ENCODE data around the gene MAPKBP1.

The MAPKBP1 gene

DNA sequence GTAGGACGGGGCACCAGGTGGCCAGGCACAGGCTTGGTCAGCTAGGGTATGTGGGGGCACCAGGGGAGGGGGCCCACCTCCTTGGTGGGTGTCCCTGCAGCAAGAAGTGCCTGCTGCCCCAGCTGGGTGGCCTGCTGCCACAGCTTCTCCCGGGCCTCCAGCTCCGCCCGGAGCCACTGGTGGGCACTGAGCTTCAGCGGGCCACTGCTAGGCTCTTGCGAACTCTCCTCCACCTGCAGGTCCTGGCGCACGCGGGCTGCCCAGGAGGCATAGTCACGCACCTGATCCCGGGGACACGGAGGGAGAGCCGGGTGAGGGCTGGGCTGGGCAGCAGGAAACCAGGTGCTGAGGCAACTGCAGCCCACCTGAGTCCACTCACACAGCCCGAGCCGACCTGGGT is 94.0 kb downstream of the MAPKBP1 start:
- DNase-seq (ENCODE audit: low spot score), result no peak

DNA sequence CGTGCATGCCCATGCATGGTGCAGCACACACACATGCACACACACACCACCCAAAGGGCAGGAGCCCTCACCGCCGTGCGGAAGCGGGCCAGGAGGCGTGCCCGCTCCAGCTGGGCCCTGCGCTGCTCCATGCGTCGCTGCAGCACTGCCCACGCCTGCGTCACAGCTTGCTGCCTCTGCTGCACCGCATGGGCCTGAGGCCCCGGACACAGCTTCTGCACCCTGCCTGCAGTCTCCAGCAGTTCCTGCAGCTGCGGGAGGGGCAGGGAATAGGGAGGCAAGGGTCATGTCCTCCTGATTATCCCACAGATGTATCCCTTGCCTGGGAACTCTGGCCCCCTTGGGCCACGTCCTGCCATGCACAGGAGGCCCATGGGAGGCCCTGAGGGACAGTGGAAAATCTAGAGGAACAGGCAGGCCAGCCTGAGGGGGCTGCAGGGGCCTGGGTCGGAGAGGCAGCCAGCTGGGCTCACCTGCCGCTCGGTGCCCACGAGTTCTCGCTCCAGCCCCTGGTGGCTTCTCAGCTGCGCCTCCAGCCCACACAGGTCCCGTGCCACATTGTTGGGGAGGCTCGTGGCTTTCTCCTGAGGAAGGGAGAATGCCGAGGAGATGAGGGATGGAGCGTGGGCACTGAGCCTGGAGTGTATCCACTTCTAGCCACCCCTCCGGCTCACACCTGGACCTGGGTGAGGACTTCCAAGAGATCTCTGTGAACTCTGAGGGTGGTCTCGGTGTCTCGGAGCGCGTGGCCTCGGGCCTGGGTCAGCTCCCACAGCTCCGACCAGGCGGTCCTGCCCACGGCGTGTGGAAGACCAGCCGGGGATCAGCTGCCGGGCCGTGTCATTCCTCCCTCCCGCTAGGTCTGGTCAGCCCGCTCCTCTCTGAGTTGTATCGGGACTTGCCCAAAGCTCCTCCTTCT is 95.7 kb downstream of the MAPKBP1 start:
- DNase-seq (ENCODE audit: low spot score), result no peak

DNA sequence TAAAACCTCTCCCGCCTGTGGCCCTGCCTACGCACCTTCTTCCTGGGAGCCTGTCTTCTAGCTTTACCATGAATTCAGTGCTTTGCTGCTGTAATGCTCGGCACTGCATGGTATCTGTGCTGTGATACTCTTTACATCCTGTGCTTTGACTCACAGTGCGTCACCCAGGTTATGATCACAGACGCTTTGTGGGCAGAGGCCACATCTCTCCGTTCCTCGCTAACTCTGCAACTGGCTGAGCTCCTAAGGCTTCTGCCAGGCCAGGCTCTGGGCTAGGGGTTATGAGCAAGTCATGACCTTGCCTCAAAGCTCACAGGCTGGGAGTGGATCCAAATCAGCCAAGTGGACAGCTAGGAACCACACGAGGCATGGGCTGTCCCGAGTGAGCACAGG is 96.4 kb downstream of the MAPKBP1 start:
- no peak for DNase-seq (ENCODE audit: low spot score)

DNA sequence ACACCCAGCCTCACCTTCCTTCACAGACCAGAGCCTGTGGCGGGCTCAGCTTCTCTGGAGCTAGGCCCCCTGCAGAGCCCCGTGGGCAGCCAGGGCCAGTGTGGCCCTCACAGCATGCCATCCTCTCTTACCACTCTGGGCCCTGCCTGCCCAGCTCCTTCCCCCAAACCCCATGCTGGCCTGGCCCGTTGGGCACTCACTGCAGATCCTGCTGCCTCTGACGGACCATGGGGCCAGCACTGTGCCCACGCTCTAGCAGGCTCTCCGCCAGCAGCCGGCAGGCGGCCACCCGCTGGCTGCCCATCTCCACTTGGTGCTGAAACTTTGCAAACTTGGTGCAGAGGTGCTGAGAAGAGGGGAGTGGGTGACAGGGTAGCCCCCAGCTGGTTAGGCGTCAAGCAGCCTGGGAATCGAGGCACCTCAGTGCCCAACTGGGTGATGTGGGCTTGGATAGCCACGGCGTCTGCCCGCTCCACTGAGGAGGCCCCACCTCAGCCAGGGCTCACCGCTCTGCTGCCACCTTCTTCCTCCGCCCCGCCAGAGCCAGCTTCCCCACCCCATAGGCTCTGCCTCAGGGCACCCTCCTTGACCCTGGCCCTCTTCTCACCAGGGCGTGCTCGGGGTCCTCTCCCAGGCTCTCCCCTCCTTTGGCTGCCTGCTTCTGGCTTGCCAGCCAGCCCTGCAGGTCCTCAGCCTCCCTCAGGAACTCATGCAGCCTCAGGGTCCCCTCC is 97.1 kb downstream of the MAPKBP1 start:
- no peak for DNase-seq (ENCODE audit: low spot score)

DNA sequence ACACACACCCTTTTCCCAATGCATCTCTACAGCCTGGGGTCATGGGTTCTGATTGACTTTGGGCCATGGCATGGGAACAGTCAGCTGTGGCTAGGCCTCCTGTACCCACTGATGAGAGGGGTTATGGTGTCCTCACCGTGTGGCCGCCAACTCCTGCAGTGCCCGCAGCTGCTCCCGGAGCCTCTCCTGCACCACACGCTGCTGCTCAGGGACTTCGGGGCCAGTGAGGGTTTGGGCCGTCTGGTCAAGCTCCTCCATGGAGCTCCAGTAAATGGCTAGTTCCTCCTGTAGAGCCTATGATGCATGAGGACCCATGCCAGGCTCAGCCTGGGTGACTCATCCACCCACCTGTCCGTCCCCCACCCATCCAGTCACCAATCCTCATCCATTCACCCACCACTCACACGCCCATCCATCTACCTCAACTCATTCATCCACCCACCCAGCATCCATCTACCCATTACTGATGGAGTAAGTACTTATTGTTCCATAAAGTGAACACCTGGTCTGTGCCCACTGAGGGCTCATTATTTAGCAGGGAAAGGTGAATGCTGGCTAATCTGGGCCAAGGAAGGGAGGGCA is 98.0 kb downstream of the MAPKBP1 start:
- DNase-seq (ENCODE audit: low spot score), result no peak

DNA sequence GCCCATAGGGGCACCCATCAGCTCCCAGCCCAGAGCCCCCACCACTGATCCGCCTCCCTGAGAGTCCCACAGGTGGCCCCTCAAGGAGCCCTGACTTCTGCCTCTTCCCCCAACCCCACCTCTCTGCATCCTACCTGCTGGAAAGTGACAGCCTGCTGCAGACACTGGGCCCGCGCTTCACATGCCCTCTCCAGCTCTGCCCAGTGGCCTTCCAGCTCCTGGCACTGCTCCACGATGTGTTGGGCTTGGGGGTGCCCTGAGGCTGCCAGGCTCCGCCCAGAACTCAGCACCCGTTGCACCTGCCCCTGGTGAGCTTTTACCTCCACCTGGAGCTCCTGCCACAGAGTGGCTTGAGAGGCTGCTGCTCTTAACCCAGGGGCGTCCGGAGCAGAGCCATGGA is 99.4 kb downstream of the MAPKBP1 start:
- no peak for DNase-seq (ENCODE audit: low spot score)

DNA sequence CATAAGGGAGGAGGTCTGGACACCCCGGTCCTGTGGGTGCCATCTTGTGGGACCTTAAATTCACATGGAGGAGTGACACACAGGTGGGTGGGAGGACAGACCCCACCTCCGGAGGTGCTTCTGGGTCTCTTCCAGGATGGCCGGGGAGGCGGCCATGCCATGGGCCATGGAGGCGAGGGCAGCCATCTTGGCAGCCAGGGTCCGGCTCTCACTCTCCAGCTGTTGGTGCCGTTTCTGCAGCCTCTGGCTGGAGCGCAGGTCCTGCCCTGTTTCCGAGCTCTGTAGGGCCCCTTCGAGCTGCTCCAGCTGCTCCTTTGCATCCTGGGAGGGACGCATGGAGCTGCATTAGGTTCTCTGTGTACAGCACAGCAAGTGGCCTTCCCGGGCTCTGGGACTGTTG is 100.5 kb downstream of the MAPKBP1 start:
- no peak for DNase-seq (ENCODE audit: low spot score)

DNA sequence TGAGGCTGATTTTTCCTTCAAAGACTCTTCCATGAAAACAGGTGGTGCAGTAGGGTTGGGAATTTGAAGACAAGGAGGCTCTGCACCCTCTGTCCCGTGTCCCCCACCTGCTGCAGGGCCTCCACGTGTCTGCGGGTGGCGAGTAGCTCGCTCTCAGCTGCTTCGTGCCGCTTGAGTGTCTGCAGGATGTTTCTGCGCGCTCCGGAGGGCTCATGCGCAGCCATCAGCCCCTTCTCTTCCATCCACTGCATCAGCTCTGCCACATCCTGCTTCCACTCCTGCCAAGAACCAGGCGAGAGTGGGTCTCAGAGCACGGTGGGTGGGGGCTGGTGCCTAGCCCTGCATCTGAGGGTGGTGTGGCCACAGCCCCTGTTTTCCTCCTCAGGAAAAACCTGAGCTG is 101.7 kb downstream of the MAPKBP1 start:
- DNase-seq (ENCODE audit: low spot score), result no peak

DNA sequence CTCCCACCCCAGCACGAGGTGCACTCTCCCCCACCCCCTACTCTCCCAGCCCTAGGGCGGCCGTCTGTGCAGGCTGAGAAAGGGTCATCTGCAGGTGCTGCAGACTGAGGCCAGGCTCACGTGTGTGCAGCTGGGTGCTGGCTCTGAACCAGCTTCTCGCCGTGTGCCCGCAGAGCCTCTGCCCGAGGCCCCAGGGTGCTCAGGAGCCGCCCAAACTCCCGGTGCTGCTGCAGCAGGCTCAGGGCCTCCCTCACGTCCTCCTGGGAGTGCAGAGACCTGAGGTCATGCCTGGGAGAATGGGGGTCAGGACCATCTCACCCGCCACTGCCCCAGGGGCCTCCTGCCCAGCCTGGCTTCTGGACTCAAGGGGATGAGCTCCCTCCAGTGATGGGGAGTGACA is 102.4 kb downstream of the MAPKBP1 start:
- no peak for DNase-seq (ENCODE audit: low spot score)

Measured in SW480 (cell line).